Astrocyte of the cerebellum (primary cell): ENCODE measurements around the gene FAM168A.
A peak's percentile ranks its signal among the peaks of the same experiment; 100 is the strongest.

ENCODE experiments used
- DNase-seq: peaks from one replicate; pipeline ENCODE4 v3.0.0-alpha.2; 2011; ENCODE audit warnings: low read depth
- H3K4me3 ChIP-seq: 2 replicates; pipeline ENCODE4 v1.5.1; 2011; ENCODE audit warnings: mild to moderate bottlenecking, low read depth, low read length, moderate library complexity
- in situ Hi-C: cut with HindIII; loops from 2 replicates; pipeline ENCODE4 v1.10.0; 2017; ENCODE audit warnings: low sequenced_read_pairs
- TF ChIP-seq, protein P1 (sequence below): IDR thresholded peaks from 2 replicates; pipeline ENCODE4 v1.5.1; 2012; ENCODE audit warnings: low read length, low read depth, moderate library complexity, mild to moderate bottlenecking; ENCODE audit errors: missing control alignments

FAM168A gene, protein sequence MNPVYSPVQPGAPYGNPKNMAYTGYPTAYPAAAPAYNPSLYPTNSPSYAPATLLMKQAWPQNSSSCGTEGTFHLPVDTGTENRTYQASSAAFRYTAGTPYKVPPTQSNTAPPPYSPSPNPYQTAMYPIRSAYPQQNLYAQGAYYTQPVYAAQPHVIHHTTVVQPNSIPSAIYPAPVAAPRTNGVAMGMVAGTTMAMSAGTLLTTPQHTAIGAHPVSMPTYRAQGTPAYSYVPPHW

GRCh38 chr11:73597956-73598718, at the start of gene FAM168A:
Gene FAM168A (minus strand): TSS chr11:73598112. CDS start chr11:73468474, 129,638 bp downstream.
- DNase-seq = peak; percentile 96
- TF ChIP-seq, protein P1, sequence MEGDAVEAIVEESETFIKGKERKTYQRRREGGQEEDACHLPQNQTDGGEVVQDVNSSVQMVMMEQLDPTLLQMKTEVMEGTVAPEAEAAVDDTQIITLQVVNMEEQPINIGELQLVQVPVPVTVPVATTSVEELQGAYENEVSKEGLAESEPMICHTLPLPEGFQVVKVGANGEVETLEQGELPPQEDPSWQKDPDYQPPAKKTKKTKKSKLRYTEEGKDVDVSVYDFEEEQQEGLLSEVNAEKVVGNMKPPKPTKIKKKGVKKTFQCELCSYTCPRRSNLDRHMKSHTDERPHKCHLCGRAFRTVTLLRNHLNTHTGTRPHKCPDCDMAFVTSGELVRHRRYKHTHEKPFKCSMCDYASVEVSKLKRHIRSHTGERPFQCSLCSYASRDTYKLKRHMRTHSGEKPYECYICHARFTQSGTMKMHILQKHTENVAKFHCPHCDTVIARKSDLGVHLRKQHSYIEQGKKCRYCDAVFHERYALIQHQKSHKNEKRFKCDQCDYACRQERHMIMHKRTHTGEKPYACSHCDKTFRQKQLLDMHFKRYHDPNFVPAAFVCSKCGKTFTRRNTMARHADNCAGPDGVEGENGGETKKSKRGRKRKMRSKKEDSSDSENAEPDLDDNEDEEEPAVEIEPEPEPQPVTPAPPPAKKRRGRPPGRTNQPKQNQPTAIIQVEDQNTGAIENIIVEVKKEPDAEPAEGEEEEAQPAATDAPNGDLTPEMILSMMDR = no peak
- peak within 1 kb of the TSS; percentile 75 for H3K4me3 ChIP-seq
- in situ Hi-C loops = no loop called here

DNA sequence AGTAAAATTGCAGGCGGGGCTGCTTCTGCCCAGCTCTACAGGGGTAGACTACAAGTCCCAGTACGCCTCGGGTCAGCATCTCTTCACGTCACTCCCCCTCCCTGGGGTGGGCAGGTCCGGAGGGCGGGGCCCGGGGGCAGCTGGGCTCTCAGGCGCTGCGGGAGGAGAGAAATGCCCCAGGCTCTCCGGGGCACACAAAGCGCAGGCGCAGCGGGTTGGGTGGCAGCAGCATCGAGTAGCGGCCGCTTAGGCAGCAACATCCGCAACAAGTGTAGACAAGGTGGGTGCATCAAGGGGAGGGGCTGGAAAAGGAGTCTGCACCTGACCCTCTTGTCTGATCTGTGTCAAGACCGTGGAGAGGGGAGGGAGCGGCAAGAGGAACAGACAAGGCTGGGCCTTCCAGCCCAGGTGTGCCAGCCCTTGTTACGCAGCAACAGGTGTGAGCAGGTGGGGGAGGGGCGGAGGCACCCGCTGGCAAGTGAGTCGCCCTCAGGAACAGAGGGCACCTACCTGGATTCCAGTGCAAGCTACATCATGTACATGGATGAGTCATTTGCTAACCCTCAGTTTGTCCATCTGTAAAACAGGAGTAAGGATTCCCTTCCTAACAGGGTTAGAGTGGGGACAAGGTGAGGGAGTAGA, 49.7 kb upstream of the FAM168A start:
- in situ Hi-C loops = no loop called here
- H3K4me3 ChIP-seq = peak overlapping the region; percentile 18
- peak; percentile 39 for DNase-seq
- TF ChIP-seq, protein P1 = no peak

GRCh38 chr11:73645972-73646631, 48.2 kb upstream of the FAM168A start, which contains the start of gene PLEKHB1:
Gene PLEKHB1 (plus strand): TSS chr11:73646581. CDS start chr11:73646609, 28 bp downstream.
- H3K4me3 ChIP-seq = peak within 1 kb of the TSS; percentile 18
- in situ Hi-C loops = no loop called here
- DNase-seq = no peak
- TF ChIP-seq, protein P1 = no peak

DNA sequence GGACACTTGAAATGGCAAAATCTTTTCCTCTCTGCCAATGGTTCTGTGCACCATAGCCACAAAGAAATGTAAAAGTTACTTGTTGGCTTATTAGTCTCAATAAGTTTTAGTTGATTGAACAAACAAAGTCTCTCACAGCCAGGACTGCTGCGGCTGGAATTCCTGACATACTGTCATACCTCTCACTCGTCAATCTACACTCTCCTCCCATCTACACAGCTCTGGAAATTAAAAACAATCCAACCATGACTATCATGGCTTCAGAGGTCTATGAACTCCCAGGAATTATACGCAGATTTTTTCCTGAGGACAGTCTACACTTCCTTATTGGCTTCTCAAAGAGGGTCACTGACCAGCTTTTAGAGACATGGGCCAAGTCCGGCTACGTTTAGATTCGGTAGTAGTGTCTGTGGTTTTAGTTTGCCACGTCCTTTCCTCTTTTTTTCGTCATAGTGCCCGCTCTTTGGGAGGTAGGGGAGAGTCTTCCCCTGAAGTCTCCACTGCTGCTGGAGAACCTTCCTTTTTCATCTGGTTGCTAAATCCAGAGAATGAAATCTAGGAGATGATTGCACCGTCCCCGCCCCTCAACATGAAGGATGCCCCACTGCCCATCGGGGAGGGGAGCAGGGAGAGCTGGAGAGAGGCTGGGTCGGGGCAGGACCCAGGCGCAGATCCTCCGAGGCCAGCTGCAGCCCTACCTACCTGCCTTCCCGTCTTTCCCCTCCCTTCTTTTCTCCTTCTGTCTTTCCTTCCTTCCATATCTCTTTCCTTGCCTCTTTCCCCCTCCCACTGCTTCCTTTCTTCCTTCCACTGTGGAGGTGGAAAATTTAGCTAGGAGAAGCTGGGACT, 47.4 kb upstream of the FAM168A start:
- DNase-seq = no peak
- TF ChIP-seq, protein P1 = no peak
- H3K4me3 ChIP-seq = no peak overlapping the region

DNA sequence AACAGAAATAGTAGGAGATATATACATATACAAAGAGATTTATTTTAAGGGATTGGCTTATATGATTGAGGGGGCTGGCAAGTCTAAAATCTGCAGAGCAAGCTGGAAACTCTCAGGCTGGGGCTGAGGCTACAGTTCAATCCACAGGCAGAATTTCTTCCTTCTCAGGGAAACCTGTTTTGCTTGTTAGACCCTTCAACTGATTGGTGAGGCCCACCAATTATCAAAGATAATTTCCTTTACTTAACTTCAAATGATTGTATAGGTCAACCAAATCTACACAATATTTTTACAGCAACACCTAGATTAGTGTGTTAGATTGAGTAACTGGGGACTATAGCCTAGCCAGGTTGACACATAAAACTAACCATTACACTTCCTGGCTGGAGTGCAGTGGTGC, 43.8 kb upstream of the FAM168A start:
- no peak for DNase-seq
- in situ Hi-C loops = no loop called here
- no peak overlapping the region for H3K4me3 ChIP-seq
- TF ChIP-seq, protein P1 = no peak

More for the DNA sequence above, 47.4 kb upstream of the FAM168A start:
- in situ Hi-C loops = no loop called here
